ENCODE data around the gene CMTM7.
A peak's percentile ranks its signal among the peaks of the same experiment; 100 is the strongest.
"Not testable (repeated sequence)": the region's sequence is repeated elsewhere in the genome, so short reads cannot be mapped to it uniquely, and the experiment has no call there.

CMTM7 gene

GRCh38 chr3:32467333-32468070, 75.8 kb downstream of the CMTM7 start:
- no peaks in the 10 kb centered on the region for H3K9me3 Mint-ChIP-seq
- peak overlapping the region; percentile 25 to 62 for H3K4me3 Mint-ChIP-seq
- ATAC-seq (peak; percentile 79), DNase-seq (peak; percentile 74 to 82)
- peaks cover 59% of the 10 kb centered on the region for H3K4me1 Mint-ChIP-seq
- H3K27me3 Mint-ChIP-seq: no peaks in the 10 kb centered on the region
- H3K27ac Mint-ChIP-seq: peak overlapping the region in 1 of 2 donors; percentile 38

GRCh38 chr3:32469151-32469874, 77.7 kb downstream of the CMTM7 start:
- Mint-ChIP-seq H3K27ac (no peak overlapping the region), H3K4me1 (peaks cover 66% of the 10 kb centered on the region), H3K4me3 (no peak overlapping the region), H3K9me3 (no peaks in the 10 kb centered on the region), H3K27me3 (no peaks in the 10 kb centered on the region)
- peak; percentile 72 for ATAC-seq
- DNase-seq: no peak

- H3K27ac Mint-ChIP-seq: peak overlapping the region in 1 of 2 donors; percentile 88
- ATAC-seq (no peak), DNase-seq (no peak)
- no peak overlapping the region for H3K4me3 Mint-ChIP-seq
- H3K4me1 Mint-ChIP-seq: peaks cover 63% of the 10 kb centered on the region
- H3K27me3 Mint-ChIP-seq: no peaks in the 10 kb centered on the region
- no peaks in the 10 kb centered on the region for H3K9me3 Mint-ChIP-seq
Measured at GRCh38 chr3:32470362-32470761, 78.7 kb downstream of the CMTM7 start.

- no peak for ATAC-seq
- H3K4me1 Mint-ChIP-seq: peaks cover 54% of the 10 kb centered on the region
- no peak overlapping the region for H3K4me3 Mint-ChIP-seq
- no peaks in the 10 kb centered on the region for H3K27me3 Mint-ChIP-seq
- DNase-seq: no peak
- peak overlapping the region in 1 of 2 donors; percentile 46 for H3K27ac Mint-ChIP-seq
- H3K9me3 Mint-ChIP-seq: no peaks in the 10 kb centered on the region
Measured at GRCh38 chr3:32471246-32471645, 79.6 kb downstream of the CMTM7 start.

- H3K4me3 Mint-ChIP-seq, ATAC-seq, H3K27ac Mint-ChIP-seq, H3K27me3 Mint-ChIP-seq, DNase-seq, H3K9me3 Mint-ChIP-seq: not testable (repeated sequence)
- peaks cover 48% of the 10 kb centered on the region for H3K4me1 Mint-ChIP-seq
Measured at GRCh38 chr3:32472151-32472550, 80.5 kb downstream of the CMTM7 start.

GRCh38 chr3:32474201-32474600, 82.5 kb downstream of the CMTM7 start:
- H3K27ac Mint-ChIP-seq: no peak overlapping the region
- no peak for DNase-seq
- H3K9me3 Mint-ChIP-seq: no peaks in the 10 kb centered on the region
- H3K27me3 Mint-ChIP-seq: no peaks in the 10 kb centered on the region
- peaks cover 41% of the 10 kb centered on the region for H3K4me1 Mint-ChIP-seq
- ATAC-seq: no peak
- no peak overlapping the region for H3K4me3 Mint-ChIP-seq

GRCh38 chr3:32480604-32481003, 89.0 kb downstream of the CMTM7 start:
- H3K27me3 Mint-ChIP-seq: no peaks in the 10 kb centered on the region
- peaks cover 23% of the 10 kb centered on the region for H3K4me1 Mint-ChIP-seq
- no peak overlapping the region for H3K27ac Mint-ChIP-seq
- no peaks in the 10 kb centered on the region for H3K9me3 Mint-ChIP-seq
- ATAC-seq (no peak), DNase-seq (no peak)
- no peak overlapping the region for H3K4me3 Mint-ChIP-seq

GRCh38 chr3:32481791-32482631, 90.4 kb downstream of the CMTM7 start:
- Mint-ChIP-seq H3K4me1 (peaks cover 23% of the 10 kb centered on the region), H3K27ac (no peak overlapping the region), H3K4me3 (no peak overlapping the region), H3K9me3 (no peaks in the 10 kb centered on the region), H3K27me3 (no peaks in the 10 kb centered on the region)
- ATAC-seq: peak; percentile 92
- DNase-seq: no peak

GRCh38 chr3:32482693-32483092, 91.0 kb downstream of the CMTM7 start:
- no peak for DNase-seq
- Mint-ChIP-seq H3K27me3 (no peaks in the 10 kb centered on the region), H3K4me1 (peaks cover 23% of the 10 kb centered on the region), H3K27ac (no peak overlapping the region), H3K9me3 (no peaks in the 10 kb centered on the region), H3K4me3 (no peak overlapping the region)
- ATAC-seq: no peak

GRCh38 chr3:32483772-32484171, 92.1 kb downstream of the CMTM7 start:
- no peak for ATAC-seq
- H3K27ac Mint-ChIP-seq: peak overlapping the region in 1 of 2 donors; percentile 79
- no peaks in the 10 kb centered on the region for H3K27me3 Mint-ChIP-seq
- no peaks in the 10 kb centered on the region for H3K9me3 Mint-ChIP-seq
- H3K4me1 Mint-ChIP-seq: peaks cover 17% of the 10 kb centered on the region
- DNase-seq: no peak
- no peak overlapping the region for H3K4me3 Mint-ChIP-seq

- no peaks in the 10 kb centered on the region for H3K9me3 Mint-ChIP-seq
- ATAC-seq (no peak), DNase-seq (no peak)
- no peak overlapping the region for H3K27ac Mint-ChIP-seq
- H3K4me3 Mint-ChIP-seq: no peak overlapping the region
- H3K27me3 Mint-ChIP-seq: no peaks in the 10 kb centered on the region
- peaks cover 17% of the 10 kb centered on the region for H3K4me1 Mint-ChIP-seq
Measured at GRCh38 chr3:32484436-32484835, 92.8 kb downstream of the CMTM7 start.

- ATAC-seq: no peak
- H3K9me3 Mint-ChIP-seq: no peaks in the 10 kb centered on the region
Measured at GRCh38 chr3:32487781-32488473, 96.3 kb downstream of the CMTM7 start.

GRCh38 chr3:32488474-32489008, 96.9 kb downstream of the CMTM7 start:
- Mint-ChIP-seq H3K27me3 (no peaks in the 10 kb centered on the region), H3K9me3 (no peaks in the 10 kb centered on the region), H3K4me3 (no peak overlapping the region), H3K4me1 (peaks cover 9% of the 10 kb centered on the region), H3K27ac (no peak overlapping the region)
- no peak for ATAC-seq
- no peak for DNase-seq

More at GRCh38 chr3:32487781-32488473, 96.3 kb downstream of the CMTM7 start:
- no peaks in the 10 kb centered on the region for H3K27me3 Mint-ChIP-seq
- no peak overlapping the region for H3K4me3 Mint-ChIP-seq
- no peak overlapping the region for H3K27ac Mint-ChIP-seq
- no peak for DNase-seq
- peaks cover 9% of the 10 kb centered on the region for H3K4me1 Mint-ChIP-seq

- DNase-seq: no peak
- Mint-ChIP-seq H3K27ac (no peak overlapping the region), H3K4me3 (no peak overlapping the region), H3K27me3 (no peaks in the 10 kb centered on the region), H3K4me1 (peaks cover 7% of the 10 kb centered on the region), H3K9me3 (no peaks in the 10 kb centered on the region)
- peak; percentile 66 for ATAC-seq
Measured at GRCh38 chr3:32492684-32493436, 101.2 kb downstream of the CMTM7 start.

Measured in stimulated activated naive CD8-positive, alpha-beta T cell treated with anti-CD3 and anti-CD28 coated beads, Interleukin-15, amount 100 ng/mL, for 72 hours (primary cell).